Measurements from ENCODE around the gene COL4A2. TPM values are rescaled to one million over a fixed set of nuclear protein-coding genes. Genes with fewer than 3 reads are reported as not detected.

The COL4A2 gene
- total RNA-seq, 2 experiments from 2014 or later = not detected

- ChIA-PET CTCF (no interaction called here), POLR2A (no interaction called here)
- Mint-ChIP-seq H3K9me3 (no peaks in the 10 kb centered on the region), H3K4me1 (ENCODE audit: low read depth) (peaks cover 7% of the 10 kb centered on the region), H3K36me3 (ENCODE audit: low read depth) (no peaks in the 10 kb centered on the region), H3K4me3 (no peak overlapping the region), H3K27ac (no peak overlapping the region), H3K27me3 (peaks cover 4% of the 10 kb centered on the region)
- ATAC-seq (no peak), DNase-seq (no peak)
- TF ChIP-seq, protein P1, sequence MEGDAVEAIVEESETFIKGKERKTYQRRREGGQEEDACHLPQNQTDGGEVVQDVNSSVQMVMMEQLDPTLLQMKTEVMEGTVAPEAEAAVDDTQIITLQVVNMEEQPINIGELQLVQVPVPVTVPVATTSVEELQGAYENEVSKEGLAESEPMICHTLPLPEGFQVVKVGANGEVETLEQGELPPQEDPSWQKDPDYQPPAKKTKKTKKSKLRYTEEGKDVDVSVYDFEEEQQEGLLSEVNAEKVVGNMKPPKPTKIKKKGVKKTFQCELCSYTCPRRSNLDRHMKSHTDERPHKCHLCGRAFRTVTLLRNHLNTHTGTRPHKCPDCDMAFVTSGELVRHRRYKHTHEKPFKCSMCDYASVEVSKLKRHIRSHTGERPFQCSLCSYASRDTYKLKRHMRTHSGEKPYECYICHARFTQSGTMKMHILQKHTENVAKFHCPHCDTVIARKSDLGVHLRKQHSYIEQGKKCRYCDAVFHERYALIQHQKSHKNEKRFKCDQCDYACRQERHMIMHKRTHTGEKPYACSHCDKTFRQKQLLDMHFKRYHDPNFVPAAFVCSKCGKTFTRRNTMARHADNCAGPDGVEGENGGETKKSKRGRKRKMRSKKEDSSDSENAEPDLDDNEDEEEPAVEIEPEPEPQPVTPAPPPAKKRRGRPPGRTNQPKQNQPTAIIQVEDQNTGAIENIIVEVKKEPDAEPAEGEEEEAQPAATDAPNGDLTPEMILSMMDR (IDR thresholded peaks at IDR 0.05) = no peak
- intact Hi-C loops (cut with micrococcal nuclease) = no loop called here
Measured at GRCh38 chr13:110516500-110516899, 209.4 kb downstream of the COL4A2 start.

DNA sequence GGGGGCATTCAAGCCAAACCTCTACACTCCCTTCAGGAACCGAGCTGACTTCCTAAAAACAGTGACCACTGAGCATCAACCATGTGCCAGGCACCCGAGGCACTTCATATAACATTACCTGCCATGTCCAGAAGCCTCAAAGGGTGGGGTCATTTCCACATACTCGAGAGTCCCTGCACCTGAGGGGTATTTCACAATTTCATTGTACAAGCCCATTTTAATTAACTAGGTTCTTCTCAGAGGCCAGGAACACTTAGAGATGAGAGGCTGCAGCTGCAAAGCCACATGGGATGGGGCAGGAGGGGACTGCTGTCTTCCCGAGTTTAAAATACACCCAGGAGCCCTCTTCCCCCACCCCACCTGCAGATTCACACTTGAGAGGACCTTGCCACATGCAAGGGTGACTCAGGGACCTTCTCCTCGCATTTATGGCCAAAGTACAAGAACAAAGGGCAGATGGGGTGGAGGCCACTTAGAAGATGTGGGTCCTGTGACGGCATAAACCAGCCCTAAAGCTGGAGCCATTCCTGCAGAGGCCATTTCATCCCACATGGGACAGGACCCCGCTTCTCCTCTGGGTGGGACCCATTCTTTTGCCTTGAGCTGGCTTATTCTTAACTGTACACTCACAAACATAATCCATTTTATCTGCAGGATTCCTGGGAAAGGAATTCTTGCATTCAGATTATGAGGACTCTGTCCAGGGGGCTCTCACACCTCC, 210.6 kb downstream of the COL4A2 start:
- no peak for DNase-seq
- peaks cover 4% of the 10 kb centered on the region for H3K27me3 Mint-ChIP-seq
- no peaks in the 10 kb centered on the region for H3K9me3 Mint-ChIP-seq
- H3K36me3 Mint-ChIP-seq (ENCODE audit: low read depth) = no peaks in the 10 kb centered on the region
- ChIA-PET CTCF (no interaction called here), POLR2A (no interaction called here)
- no peak overlapping the region for H3K4me3 Mint-ChIP-seq
- H3K4me1 Mint-ChIP-seq (ENCODE audit: low read depth) = peaks cover 7% of the 10 kb centered on the region
- no peak for ATAC-seq
- intact Hi-C loops (cut with micrococcal nuclease) = no loop called here
- TF ChIP-seq, protein P1 (IDR thresholded peaks at IDR 0.05) = no peak
- no peak overlapping the region for H3K27ac Mint-ChIP-seq

DNA sequence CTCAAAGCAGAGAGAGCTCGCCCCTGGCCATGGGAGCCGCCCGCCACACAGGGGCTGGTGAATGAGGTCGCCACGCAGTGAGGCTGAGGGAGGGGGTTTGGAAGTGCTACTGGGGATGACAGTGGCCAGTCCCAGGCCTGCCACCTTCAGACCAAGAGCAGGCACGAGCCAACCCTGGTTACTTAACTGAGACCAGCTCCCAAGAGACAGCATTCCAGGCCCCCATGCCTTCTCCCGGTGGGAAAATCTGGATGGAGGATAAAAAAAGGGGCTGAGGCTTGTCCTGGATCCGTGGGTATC, 211.1 kb downstream of the COL4A2 start:
- Mint-ChIP-seq H3K27me3 (peaks cover 4% of the 10 kb centered on the region), H3K27ac (no peak overlapping the region), H3K4me3 (no peak overlapping the region), H3K4me1 (ENCODE audit: low read depth) (peaks cover 7% of the 10 kb centered on the region), H3K36me3 (ENCODE audit: low read depth) (no peaks in the 10 kb centered on the region), H3K9me3 (no peaks in the 10 kb centered on the region)
- intact Hi-C loops (cut with micrococcal nuclease) = no loop called here
- POLR2A ChIA-PET = no interaction called here
- ATAC-seq (no peak), DNase-seq (no peak)
- TF ChIP-seq, protein P1 (IDR thresholded peaks at IDR 0.05) = no peak
- CTCF ChIA-PET = no interaction called here

- DNase-seq (no peak), ATAC-seq (no peak)
- intact Hi-C loops (cut with micrococcal nuclease) = no loop called here
- no peak overlapping the region for H3K4me3 Mint-ChIP-seq
- CTCF ChIA-PET = no interaction called here
- H3K27ac Mint-ChIP-seq = no peak overlapping the region
- peaks cover 4% of the 10 kb centered on the region for H3K27me3 Mint-ChIP-seq
- no peaks in the 10 kb centered on the region for H3K36me3 Mint-ChIP-seq (ENCODE audit: low read depth)
- TF ChIP-seq, protein P1 (IDR thresholded peaks at IDR 0.05) = no peak
- peaks cover 7% of the 10 kb centered on the region for H3K4me1 Mint-ChIP-seq (ENCODE audit: low read depth)
- POLR2A ChIA-PET = no interaction called here
- H3K9me3 Mint-ChIP-seq = no peaks in the 10 kb centered on the region
Measured at GRCh38 chr13:110518571-110518970, 211.5 kb downstream of the COL4A2 start.

GRCh38 chr13:110519046-110519445, 212.0 kb downstream of the COL4A2 start:
- DNase-seq (no peak), ATAC-seq (no peak)
- ChIA-PET POLR2A (no interaction called here), CTCF (interaction anchor here (0.6 kb wide), 1 partner anchor 63 kb away, joined by 3 read pairs; no protein-coding TSS in a partner anchor)
- intact Hi-C loops (cut with micrococcal nuclease) = no loop called here
- Mint-ChIP-seq H3K27ac (no peak overlapping the region), H3K9me3 (no peaks in the 10 kb centered on the region), H3K36me3 (ENCODE audit: low read depth) (no peaks in the 10 kb centered on the region), H3K4me1 (ENCODE audit: low read depth) (peaks cover 8% of the 10 kb centered on the region), H3K27me3 (peaks cover 4% of the 10 kb centered on the region), H3K4me3 (no peak overlapping the region)
- TF ChIP-seq, protein P1 (IDR thresholded peaks at IDR 0.05) = no peak
